ENCODE measurements around the gene TMEM131L.
"Not testable (repeated sequence)": the region's sequence is repeated elsewhere in the genome, so short reads cannot be mapped to it uniquely, and the experiment has no call there.

Gene TMEM131L

GRCh38 chr4:153466081-153466948, at the start of gene TMEM131L:
Gene TMEM131L (plus strand): TSS chr4:153466360. CDS start chr4:153466398, 38 bp downstream.
- DNase-seq = peak; percentile 77

- not testable (repeated sequence) for DNase-seq
Observed at GRCh38 chr4:153416456-153416855, 49.7 kb upstream of the TMEM131L start.

GRCh38 chr4:153418121-153418520, 48.0 kb upstream of the TMEM131L start:
- no peak for DNase-seq

GRCh38 chr4:153418558-153418957, 47.6 kb upstream of the TMEM131L start:
- no peak for DNase-seq

GRCh38 chr4:153419029-153419428, 47.1 kb upstream of the TMEM131L start:
- DNase-seq = no peak

- no peak for DNase-seq
Observed at GRCh38 chr4:153419673-153420278, 46.4 kb upstream of the TMEM131L start.

- DNase-seq = no peak
Observed at GRCh38 chr4:153420361-153420760, 45.8 kb upstream of the TMEM131L start.

- DNase-seq = no peak
Observed at GRCh38 chr4:153421941-153422340, 44.2 kb upstream of the TMEM131L start.

GRCh38 chr4:153426207-153426885, 39.8 kb upstream of the TMEM131L start:
- DNase-seq = no peak

- DNase-seq = no peak
Observed at GRCh38 chr4:153427363-153428071, 38.6 kb upstream of the TMEM131L start.

GRCh38 chr4:153428941-153429475, 37.2 kb upstream of the TMEM131L start:
- DNase-seq = no peak

- DNase-seq = peak; percentile 48
Observed at GRCh38 chr4:153432965-153433753, 33.0 kb upstream of the TMEM131L start.

GRCh38 chr4:153433754-153434105, 32.4 kb upstream of the TMEM131L start:
- no peak for DNase-seq

GRCh38 chr4:153434190-153434589, 32.0 kb upstream of the TMEM131L start:
- DNase-seq = no peak

GRCh38 chr4:153438916-153439756, 27.0 kb upstream of the TMEM131L start:
- DNase-seq = no peak

- no peak for DNase-seq
Observed at GRCh38 chr4:153439831-153440230, 26.3 kb upstream of the TMEM131L start.

- DNase-seq = no peak
Observed at GRCh38 chr4:153440475-153440874, 25.7 kb upstream of the TMEM131L start.

GRCh38 chr4:153447175-153447905, 18.8 kb upstream of the TMEM131L start:
- no peak for DNase-seq

GRCh38 chr4:153448003-153448731, 18.0 kb upstream of the TMEM131L start:
- DNase-seq = no peak

- DNase-seq = no peak
Observed at GRCh38 chr4:153449338-153449737, 16.8 kb upstream of the TMEM131L start.
